ENCODE data around the gene COL21A1. TPM values are rescaled to one million over a fixed set of nuclear protein-coding genes. Genes with fewer than 3 reads are reported as not detected.

The COL21A1 gene
- total RNA-seq, 2 donors from 2014 or later = 4.8 to 13.3 TPM

GRCh38 chr6:56079751-56080540 is 167.4 kb downstream of the COL21A1 start:
- Histone ChIP-seq H3K4me1 (replicated peaks) (no peaks in the 10 kb centered on the region), H3K27me3 (replicated peaks; ENCODE audit: insufficient read depth) (no peaks in the 10 kb centered on the region), H3K4me3 (no peak overlapping the region), H3K9me3 (no peaks in the 10 kb centered on the region), H3K27ac (no peak overlapping the region), H3K36me3 (no peaks in the 10 kb centered on the region)
- 95% methylated on average over 2 of the region's 2 CpGs for WGBS
- TF ChIP-seq CTCF (IDR thresholded peaks at IDR 0.05) (no peak), POLR2AphosphoS5 (IDR thresholded peaks at IDR 0.05) (no peak), POLR2A (IDR thresholded peaks at IDR 0.05) (no peak)
- no peak for DNase-seq (ENCODE audit: low spot score)
- intact Hi-C loops (cut with DNase I) = no loop called here

- TF ChIP-seq POLR2AphosphoS5 (IDR thresholded peaks at IDR 0.05) (no peak), POLR2A (IDR thresholded peaks at IDR 0.05) (no peak), CTCF (IDR thresholded peaks at IDR 0.05) (no peak)
These were observed 171.3 kb downstream of the COL21A1 start for GRCh38 chr6:56076033-56076432.

GRCh38 chr6:56073761-56074160 is 173.6 kb downstream of the COL21A1 start:
- Histone ChIP-seq H3K27ac (peak overlapping the region in 1 of 2 donors; percentile 21), H3K9me3 (no peaks in the 10 kb centered on the region), H3K4me1 (replicated peaks) (no peaks in the 10 kb centered on the region), H3K27me3 (replicated peaks; ENCODE audit: insufficient read depth) (no peaks in the 10 kb centered on the region), H3K36me3 (no peaks in the 10 kb centered on the region), H3K4me3 (no peak overlapping the region)
- TF ChIP-seq POLR2AphosphoS5 (IDR thresholded peaks at IDR 0.05) = no peak
- no peak for TF ChIP-seq CTCF (IDR thresholded peaks at IDR 0.05)
- no peak for TF ChIP-seq POLR2A (IDR thresholded peaks at IDR 0.05)
- intact Hi-C loops (cut with DNase I) = no loop called here
- DNase-seq (ENCODE audit: low spot score) = no peak

More at GRCh38 chr6:56076033-56076432, 171.3 kb downstream of the COL21A1 start:
- no peaks in the 10 kb centered on the region for H3K27me3 ChIP-seq (replicated peaks; ENCODE audit: insufficient read depth)
- no peaks in the 10 kb centered on the region for H3K36me3 ChIP-seq
- no peak overlapping the region for H3K27ac ChIP-seq
- no peaks in the 10 kb centered on the region for H3K4me1 ChIP-seq (replicated peaks)
- intact Hi-C loops (cut with DNase I) = no loop called here
- H3K4me3 ChIP-seq = no peak overlapping the region
- H3K9me3 ChIP-seq = no peaks in the 10 kb centered on the region
- no peak for DNase-seq (ENCODE audit: low spot score)

GRCh38 chr6:56073315-56073714 is 174.1 kb downstream of the COL21A1 start:
- peak overlapping the region in 1 of 2 donors; percentile 21 for H3K27ac ChIP-seq
- WGBS = 82% methylated on average over 1 of the region's 1 CpG
- intact Hi-C loops (cut with DNase I) = no loop called here

More at GRCh38 chr6:56073315-56073714, 174.1 kb downstream of the COL21A1 start:
- H3K4me1 ChIP-seq (replicated peaks) = no peaks in the 10 kb centered on the region
- DNase-seq (ENCODE audit: low spot score) = no peak
- H3K27me3 ChIP-seq (replicated peaks; ENCODE audit: insufficient read depth) = no peaks in the 10 kb centered on the region
- H3K9me3 ChIP-seq = no peaks in the 10 kb centered on the region
- no peak overlapping the region for H3K4me3 ChIP-seq
- TF ChIP-seq CTCF (IDR thresholded peaks at IDR 0.05) (no peak), POLR2AphosphoS5 (IDR thresholded peaks at IDR 0.05) (no peak), POLR2A (IDR thresholded peaks at IDR 0.05) (no peak)
- no peaks in the 10 kb centered on the region for H3K36me3 ChIP-seq
